ENCODE measurements around the gene TRIM75.
"Not testable (repeated sequence)": the region's sequence is repeated elsewhere in the genome, so short reads cannot be mapped to it uniquely, and the experiment has no call there.

TRIM75 gene

GRCh38 chr4:165079476-165079875 lies 25.8 kb downstream of the TRIM75 start:
- no peak for DNase-seq

GRCh38 chr4:165084787-165085186 lies 31.1 kb downstream of the TRIM75 start:
- DNase-seq = not testable (repeated sequence)

DNA sequence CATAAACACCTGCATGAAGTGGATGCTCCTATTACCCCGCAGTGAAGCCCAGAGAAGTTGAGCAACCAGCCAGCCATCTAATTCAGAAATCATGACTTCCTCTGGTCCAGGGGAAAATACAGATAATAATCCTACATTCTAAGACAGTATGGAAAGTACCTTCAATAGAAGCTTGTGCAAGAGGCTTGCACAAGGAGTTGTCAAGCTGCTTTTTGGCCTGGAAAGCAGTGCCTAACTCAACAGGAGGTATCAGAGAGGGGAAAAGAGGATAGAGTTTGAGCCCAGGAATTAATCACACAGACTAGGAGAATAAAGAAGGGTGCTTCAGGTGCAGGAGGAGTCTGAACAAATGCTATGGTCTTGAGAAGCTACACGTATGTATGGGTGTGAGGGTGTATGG lies 32.3 kb downstream of the TRIM75 start:
- no peak for DNase-seq

DNA sequence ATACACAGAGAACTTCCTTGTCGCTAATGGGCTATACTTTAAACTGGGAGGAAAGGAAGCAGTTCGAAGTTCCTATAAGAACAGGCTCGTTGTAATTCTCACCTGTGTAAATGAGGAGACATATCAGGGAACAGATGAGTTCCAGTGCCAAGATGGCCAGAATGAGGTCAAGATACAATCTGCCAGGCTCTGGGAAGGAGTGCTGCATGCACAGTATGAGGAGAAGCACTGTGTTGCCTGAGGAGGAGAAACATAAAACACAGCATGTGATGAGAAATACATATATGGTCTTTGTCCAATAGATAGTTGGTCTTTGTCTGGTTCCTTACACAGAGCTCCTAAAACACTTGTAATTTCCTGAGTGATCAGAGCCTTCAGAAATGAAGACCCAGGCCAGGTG lies 34.7 kb downstream of the TRIM75 start:
- DNase-seq = no peak

DNA sequence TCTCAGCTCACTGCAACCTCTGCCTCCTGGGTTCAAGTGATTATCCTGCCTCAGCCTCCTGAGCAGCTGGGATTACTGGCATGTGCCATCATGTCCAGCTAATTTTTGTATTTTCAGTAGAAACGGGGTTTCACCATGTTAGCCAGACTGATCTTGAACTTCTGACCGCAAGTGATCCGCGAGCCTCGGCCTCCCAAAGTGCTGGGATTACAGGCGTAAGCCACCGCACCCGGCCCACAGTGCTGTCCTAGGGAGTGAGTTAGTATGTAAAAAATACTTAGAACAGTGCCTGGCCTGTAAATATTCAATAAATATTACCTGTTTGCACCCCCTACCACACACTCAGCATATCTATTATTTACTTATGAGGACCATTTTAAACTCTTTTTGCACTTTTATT lies 38.5 kb downstream of the TRIM75 start:
- not testable (repeated sequence) for DNase-seq

GRCh38 chr4:165094873-165095272 lies 41.2 kb downstream of the TRIM75 start:
- DNase-seq = no peak

- DNase-seq = no peak
These were observed 41.6 kb downstream of the TRIM75 start for GRCh38 chr4:165095291-165095690.

DNA sequence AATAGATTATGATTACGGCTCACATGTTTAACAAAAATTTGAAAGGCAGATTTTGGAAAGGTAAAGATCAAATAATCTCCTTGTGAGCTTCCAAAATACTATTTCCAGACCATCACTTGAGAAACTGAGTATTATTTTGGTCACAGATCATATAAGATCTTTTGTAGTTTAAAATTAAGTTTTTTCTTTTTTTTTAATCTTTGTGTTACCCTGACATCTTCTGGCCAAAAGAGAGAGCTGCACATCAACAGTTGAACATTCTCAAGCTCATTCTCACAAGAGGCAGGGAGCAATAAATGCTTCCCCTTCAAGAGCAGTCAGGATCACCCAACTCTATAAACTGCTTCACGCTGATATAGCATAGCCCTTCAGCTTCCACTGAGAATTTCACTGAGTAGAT lies 43.1 kb downstream of the TRIM75 start:
- no peak for DNase-seq

DNA sequence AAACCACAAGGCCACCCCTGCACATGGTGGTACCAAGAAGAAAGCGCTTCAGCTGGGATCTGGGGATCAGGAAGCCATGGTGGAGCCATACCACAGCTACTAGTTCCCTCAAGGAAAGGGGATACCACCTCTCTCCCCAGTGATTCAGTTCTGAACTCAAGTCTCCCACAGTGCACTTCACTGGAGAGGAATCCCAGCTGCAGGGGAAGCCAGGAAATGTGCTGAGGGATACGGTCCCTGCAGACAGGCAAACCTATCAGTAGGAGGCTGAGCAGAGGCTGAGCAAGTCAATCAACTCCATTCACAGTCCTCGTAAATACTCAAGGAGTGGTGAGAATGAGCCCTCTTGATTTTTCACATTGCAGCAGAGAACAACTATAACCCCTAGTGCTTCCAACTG lies 48.0 kb downstream of the TRIM75 start:
- no peak for DNase-seq

- DNase-seq = no peak
These were observed 52.9 kb downstream of the TRIM75 start for GRCh38 chr4:165106518-165106917.
